ENCODE data around the gene SLC1A2.

SLC1A2 gene

DNA sequence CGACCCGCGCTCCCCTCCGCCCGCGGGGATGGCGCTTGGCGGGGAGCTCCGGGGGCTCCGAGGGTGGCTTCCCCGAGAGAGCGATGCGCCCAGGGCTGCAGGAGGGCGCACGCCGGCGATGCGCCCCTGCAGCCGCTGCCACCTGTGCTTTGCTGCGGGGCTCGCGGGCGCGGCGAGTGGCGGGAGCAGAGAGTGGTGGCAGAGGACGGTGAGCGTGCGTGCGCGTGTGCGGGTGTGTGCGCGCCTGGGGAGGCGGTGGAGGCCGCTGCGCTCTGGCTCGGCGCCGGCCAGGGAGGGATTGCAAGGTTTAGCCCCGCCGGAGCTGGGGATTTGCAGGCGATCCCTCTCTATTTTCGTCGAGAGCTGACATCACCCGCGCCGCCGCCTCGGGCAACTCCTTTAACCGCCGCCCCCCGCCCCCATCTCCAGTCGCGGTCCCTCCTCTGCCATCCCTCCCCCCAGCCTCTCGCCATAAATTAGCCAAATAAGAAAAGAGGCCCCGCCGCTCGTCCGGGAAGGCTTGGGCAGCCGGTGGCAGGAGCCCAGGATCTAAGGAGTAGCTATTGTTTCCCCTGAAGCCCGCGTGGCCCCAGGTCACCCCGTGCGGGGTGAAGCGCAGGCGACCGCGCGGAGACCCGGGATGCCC lies at the start of gene SLC1A2:
Gene SLC1A2 (minus strand): TSS at position 375 of the 646 bp plus-strand sequence. CDS start 592 bp downstream, outside the sequence.
- DNase-seq: peak; percentile 39 to 96 (median 76)
- intact Hi-C loops (cut with DNase I): no loop called here

DNA sequence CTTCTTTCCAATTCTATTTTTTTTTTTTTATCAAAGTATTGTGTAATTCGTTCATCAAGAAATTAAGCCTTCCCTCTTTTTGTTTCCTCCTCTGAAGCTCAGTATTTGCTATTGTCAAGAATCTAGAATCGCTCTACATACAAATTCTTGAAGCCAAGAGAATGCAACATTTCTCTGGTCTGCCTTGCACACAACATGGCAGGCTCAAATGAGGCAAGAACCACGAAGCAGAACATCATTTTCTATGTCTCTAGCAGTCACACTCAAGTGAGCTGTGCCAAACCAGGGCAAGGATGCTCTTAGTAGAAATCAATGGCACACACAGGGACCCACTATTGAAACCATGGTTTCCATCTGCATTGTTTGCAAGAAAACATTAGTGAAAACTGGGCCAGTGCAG lies 46.7 kb upstream of the SLC1A2 start:
- intact Hi-C loops (cut with DNase I): no loop called here
- DNase-seq: no peak

DNA sequence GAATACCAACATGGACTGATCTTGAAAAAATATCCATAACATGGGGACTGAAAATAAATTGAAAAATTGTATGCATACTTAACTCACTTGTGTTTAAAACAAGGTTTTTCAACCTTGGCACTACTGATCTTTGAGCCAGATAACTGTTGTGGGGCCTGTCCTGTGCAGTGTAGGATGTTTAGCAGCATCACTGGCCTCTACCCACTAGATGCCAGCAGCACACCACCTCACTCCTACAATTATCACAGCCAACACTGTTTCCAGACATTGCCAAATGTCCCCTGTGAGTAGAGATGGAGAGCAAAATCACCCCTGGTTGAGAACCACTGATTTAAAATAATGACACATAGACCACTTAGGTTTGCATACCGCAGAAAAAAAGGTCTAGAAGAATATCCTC lies 45.0 kb upstream of the SLC1A2 start:
- intact Hi-C loops (cut with DNase I): no loop called here
- peak in 2 of 10 donors; percentile 15 to 64 for DNase-seq

DNA sequence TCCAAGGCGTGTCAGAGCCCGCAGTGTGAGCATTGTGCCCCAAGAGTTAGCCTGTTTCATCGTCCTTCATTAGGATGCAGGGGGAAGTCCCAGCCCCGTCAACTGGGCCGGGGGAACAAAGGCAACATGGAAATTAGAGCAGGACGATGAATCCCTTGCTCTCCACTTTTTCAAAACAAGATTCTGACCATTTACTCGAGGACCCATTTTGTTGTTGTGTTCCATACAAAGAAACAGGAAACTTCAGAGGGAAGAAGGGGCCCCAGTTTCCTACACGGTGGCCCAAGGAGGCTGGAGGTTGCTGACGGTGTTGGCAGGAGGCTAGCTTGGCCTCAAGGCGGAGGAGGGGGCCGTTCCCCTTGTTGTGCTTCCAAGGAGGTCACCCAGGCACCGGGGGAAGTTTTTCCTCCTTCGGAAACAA lies 44.0 kb upstream of the SLC1A2 start:
- DNase-seq: peak in 8 of 10 donors; percentile 12 to 84 (median 46)
- intact Hi-C loops (cut with DNase I): no loop called here

DNA sequence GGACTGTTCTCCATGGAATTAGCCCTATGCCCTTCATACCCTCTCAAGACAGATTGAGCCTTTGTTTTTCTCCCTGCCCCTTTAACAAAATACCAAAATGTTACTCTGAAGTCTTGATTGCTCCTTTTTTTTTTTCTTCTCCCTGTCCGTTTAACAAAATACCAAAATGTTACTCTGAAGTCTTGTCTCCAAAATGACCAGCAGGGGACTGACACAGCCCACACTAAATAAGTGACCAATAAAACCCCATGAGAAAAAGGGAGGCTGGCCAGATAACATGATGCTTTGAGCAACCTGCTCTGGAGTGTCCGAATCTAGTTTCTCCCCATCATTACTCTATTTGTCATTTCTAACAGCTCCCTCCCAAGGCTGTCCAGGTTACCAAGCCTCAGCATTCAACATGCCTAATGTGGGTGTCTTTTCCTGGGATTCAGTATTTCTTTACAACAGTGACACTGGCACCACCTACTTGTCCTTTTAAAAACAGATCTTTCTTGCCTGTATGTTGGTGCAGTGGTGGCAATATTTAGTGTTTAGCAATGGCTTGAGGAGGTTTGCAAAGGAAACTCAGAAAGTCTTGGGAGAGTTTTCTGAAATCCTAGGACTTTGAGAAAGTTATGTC lies 42.7 kb upstream of the SLC1A2 start:
- no peak for DNase-seq

DNA sequence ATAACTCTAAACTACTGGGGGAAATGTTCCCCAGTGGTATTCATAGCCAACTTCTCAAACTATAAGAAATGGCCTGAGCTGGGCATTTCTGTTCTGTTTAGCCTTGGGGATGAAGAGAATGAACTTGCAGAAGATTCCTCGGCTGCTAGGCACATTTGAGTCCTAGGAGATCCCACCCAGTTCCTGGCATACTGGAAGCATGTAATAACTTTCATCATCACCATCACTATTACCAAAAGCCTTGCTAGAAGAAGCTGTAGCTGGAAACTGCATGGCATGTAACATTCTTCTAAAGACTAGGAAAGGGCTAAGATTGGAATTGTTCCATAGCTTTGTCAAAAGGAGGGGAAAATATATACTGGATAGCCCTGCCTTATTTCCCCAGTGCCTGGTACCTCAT lies 40.1 kb upstream of the SLC1A2 start:
- intact Hi-C loops (cut with DNase I): no loop called here

More for the DNA sequence above, 42.7 kb upstream of the SLC1A2 start:
- intact Hi-C loops (cut with DNase I): no loop called here

DNA sequence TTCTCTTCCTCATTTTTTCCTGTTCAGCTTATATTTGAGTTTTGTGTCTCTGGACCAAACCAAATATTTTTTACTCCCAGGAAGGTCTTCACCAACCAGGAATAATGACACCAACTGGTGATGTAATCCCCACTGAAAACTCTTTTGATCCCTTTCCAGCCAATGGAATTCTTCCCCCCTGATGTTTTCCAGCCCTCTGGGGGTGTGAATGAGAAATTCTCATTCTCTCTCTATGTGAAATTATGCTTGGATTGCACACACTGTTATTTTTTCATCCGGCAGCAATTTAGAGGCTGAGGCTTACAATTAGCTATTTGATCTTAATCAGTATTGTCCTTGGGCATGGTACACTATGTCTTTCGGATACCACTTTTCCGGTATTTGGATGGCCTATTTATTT lies 39.5 kb upstream of the SLC1A2 start:
- DNase-seq: no peak
- intact Hi-C loops (cut with DNase I): no loop called here

More for the DNA sequence above, 40.1 kb upstream of the SLC1A2 start:
- DNase-seq: no peak

DNA sequence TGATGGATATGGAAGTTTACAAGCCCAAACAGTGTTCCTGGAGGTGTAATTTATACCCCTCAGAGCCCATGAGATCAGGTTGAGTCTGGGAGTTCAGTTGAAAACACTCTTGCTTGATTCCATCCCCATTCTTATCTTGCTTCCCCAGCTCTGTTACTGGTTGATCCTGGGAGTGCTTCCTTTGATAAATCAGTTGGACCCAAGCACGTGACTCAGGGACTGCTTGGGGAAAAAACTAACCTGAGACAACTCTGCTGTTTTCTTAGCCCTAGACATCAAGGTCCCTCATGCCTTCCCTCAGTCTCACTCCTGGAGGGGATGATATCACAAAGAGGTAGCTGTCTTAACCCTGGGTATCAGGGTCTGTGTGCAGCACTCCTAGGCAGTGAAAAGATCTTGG lies 35.0 kb upstream of the SLC1A2 start:
- DNase-seq: no peak
- intact Hi-C loops (cut with DNase I): no loop called here

DNA sequence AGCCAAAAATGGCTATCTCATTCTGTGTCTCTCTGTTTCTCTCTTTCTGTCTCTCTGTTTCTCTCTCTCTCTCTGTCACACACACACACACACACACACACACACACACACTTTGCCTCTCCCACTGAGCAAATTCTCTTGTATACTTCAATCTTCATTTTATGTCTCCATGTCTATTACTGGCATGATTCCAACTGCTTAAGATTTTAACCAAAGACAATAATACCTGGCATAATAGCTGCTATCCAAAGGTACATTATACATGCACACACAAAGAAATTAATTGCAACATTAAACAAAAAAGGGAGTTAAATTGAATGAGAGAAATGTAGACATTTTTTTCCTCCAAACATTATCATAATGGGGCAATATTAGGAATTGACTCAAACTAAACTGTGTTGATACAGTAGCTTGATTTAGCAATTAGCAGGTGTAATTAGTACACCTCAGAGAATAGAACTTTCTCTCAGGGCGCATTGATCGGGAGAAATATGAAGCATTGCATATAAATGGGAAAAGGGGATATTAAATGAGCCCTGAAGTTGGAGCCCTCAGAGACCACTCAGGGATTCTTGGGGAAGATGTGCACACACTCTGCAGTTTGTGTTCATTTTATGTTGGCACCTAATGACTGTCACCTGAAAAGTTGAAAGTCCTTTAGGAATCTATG lies 17.4 kb upstream of the SLC1A2 start:
- intact Hi-C loops (cut with DNase I): no loop called here
- no peak for DNase-seq

DNA sequence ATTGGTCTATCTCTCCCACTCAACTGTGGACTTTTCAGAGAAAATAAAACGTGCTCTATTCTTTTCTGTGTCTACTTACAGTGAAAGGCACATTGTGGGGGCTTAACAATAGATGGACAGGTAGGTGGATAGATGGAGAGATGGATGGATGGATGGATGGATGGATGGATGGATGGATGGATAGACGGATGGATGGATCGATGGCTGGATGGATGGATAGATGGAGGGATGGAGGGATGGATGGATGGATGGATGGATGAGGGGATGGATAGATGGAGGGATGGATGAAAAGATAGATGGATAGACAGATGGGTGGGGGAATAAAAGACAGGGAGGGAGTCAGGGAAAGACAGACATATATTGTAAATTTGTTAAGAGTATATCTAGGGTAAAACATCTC lies 14.2 kb upstream of the SLC1A2 start:
- DNase-seq: no peak
- intact Hi-C loops (cut with DNase I): no loop called here

DNA sequence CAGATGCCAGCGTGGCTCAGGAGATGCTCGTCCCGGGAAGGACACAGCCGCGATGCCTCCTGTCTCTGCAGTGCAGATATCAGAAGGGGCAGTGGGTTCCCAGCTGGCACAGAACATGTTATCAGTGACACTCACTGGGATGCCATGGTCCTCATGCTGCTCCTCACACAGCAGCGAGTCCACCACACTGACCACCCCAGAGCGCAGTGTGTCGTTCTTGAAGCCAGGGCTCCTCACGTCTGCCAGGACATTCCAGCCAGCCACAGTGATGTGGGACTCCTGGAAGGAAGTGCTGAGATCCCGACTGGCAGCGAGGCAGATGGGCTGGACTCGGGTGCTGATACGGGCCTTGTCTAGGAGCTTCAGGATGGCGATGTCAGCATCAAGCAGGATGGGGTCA lies 13.1 kb upstream of the SLC1A2 start:
- peak in 2 of 10 donors; percentile 65 to 67 for DNase-seq
- intact Hi-C loops (cut with DNase I): no loop called here

DNA sequence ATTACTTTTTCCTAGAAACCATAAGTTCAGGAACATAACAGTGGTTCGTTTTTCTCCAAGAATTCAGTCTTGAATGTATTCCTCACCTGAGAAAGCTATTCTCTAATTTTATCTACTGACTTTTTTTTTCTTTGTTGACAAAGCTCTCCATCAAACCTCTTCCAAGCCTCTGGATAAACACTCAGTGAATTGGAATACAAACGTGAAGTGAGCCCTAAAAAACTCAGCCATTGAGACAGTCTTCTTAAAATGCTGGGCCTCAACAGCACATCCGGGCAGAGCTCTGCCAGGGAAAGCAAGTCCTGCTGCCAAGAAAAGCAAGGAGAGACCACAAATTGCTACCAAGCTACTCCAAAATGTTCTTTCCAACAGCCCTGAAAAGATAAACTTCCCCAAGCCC lies 7.7 kb upstream of the SLC1A2 start:
- DNase-seq: peak in 3 of 10 donors; percentile 19 to 71 (median 39)
- intact Hi-C loops (cut with DNase I): loop anchor here (2.0 kb wide), 1 partner anchor 68 kb away; no protein-coding TSS in a partner anchor

DNA sequence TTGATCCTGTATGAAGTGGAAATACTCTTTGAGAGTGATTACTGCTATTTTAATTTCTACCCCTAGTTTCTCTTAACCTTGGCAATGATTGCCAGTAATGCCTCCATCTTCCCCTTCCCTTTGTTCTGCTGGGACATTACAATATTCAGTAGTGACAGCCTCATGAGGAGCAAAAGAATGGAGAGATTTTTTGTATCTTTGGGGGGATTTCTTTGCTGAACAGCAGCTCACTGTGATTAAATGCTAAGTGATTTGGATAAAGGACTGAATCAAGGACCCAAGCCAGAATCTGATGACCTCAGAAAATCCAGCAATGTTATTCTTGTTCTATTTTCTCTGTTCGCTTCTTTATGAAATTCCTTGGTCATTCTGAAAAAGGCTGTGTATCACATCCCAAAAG lies 7.0 kb upstream of the SLC1A2 start:
- intact Hi-C loops (cut with DNase I): loop anchor here (2.0 kb wide), 1 partner anchor 68 kb away; no protein-coding TSS in a partner anchor

DNA sequence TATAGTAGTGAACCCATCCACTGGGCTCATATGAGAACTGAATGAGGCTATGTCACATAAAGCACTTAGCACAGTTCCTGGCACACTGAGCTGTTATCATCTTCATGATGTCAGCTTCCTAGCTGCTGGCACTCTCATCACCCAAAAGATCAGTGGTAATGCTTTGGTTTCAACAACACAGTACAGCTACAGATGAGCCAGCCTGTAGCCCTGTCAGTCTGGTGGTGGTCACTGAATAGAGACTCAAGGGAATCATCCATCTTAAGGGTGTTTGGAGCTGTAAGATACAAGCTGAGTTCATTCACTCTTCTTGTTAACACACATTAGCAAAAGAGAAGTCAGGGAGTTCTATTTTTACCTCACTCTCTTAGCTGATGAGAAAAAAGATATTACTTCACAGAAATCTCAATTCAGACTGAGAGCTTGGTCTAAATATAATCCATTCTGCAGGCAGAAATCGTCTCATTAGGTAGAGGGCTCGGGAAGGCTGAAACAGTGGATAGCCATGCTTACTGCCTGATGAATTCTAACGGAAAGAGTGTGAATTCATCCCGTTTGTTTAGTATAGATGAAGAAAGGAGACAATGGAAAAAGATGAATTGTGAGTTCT lies 6.3 kb upstream of the SLC1A2 start:
- no peak for DNase-seq
- intact Hi-C loops (cut with DNase I): loop anchor here (2.0 kb wide), 1 partner anchor 69 kb away; no protein-coding TSS in a partner anchor

More for the DNA sequence above, 7.0 kb upstream of the SLC1A2 start:
- no peak for DNase-seq

DNA sequence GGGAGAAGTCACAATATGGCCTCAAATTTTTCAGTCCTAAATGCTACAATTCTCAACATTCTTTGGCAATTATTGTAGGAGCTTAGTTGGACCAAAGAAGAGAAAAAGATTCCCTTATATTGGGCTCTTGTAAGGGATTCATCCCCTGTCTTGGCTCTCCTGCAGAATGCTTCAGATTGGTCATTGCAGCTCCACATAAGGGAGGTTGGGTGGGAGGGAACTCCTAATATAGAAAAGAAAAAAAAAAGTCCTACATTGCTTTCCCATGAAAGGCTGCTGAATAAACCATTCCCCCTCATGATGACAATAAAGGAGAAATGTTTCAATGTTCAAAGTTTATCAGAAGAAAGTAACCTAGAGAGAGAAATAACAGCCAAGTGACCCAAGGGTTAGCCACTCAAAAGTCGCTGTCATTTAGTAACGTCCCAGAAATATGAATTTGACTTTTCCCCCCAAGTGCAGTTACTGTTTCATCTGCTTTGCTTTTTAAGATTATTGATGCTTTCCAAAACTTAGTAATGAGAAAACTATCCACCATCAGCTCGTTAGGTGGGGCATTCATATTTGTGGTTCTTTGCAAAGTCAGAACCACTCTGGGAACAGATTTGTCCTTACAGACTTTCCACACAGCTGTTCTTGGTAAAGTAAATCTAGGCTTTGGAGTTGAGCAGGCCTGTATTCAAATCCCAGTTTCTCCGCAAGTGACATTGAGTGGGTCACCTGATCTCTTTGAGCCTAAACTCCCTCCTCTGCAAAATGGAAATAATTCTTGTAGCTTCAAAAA lies 5.0 kb upstream of the SLC1A2 start:
- DNase-seq: no peak
- intact Hi-C loops (cut with DNase I): no loop called here

DNA sequence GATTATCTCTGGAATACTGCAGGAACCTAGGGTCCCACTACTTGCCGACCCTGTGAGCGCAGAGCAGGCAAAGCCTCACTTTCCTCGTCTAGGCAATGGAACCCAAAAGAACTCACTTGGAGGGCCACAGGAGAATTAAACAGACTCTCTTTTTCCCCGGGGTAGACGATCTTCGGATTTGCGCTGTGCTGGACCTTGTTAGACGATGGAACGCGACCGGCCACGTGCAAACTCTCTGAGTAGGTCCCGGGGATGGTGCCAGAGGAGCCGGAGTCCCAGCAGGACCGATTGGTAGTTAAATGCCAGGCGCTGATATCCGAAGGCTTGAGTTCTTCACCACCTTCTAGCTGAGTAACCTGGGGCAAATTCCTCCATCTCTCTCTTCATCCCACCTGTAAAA lies 1.0 kb upstream of the SLC1A2 start:
- DNase-seq: peak in 4 of 10 donors; percentile 26 to 81 (median 75)
- intact Hi-C loops (cut with DNase I): no loop called here

DNA sequence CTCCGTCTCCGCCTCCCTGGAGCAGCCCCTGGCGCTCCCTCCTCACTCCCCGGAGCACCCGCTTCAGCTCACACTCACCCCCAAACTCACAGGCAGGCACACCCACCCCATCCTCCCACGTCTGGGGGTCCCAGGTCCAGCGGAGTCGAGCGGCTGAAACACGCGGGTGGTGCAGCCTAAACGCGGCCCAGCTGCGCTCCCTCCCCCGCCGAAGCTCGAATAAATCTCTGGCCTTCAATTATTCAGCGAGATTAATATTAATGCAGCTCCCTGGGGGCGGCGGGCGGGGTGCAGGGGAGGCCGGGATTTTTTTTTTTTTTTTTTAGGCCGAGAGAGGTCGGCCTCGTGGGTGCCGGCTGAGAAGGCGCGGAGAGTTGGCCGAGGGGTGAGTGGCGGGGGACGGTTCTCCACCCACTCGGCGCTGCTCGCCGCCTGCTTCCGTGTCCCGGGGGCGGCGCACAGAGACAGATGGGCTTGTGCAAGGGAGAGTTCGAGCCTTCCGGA lies 524 bp upstream of the SLC1A2 start:
- intact Hi-C loops (cut with DNase I): no loop called here

DNA sequence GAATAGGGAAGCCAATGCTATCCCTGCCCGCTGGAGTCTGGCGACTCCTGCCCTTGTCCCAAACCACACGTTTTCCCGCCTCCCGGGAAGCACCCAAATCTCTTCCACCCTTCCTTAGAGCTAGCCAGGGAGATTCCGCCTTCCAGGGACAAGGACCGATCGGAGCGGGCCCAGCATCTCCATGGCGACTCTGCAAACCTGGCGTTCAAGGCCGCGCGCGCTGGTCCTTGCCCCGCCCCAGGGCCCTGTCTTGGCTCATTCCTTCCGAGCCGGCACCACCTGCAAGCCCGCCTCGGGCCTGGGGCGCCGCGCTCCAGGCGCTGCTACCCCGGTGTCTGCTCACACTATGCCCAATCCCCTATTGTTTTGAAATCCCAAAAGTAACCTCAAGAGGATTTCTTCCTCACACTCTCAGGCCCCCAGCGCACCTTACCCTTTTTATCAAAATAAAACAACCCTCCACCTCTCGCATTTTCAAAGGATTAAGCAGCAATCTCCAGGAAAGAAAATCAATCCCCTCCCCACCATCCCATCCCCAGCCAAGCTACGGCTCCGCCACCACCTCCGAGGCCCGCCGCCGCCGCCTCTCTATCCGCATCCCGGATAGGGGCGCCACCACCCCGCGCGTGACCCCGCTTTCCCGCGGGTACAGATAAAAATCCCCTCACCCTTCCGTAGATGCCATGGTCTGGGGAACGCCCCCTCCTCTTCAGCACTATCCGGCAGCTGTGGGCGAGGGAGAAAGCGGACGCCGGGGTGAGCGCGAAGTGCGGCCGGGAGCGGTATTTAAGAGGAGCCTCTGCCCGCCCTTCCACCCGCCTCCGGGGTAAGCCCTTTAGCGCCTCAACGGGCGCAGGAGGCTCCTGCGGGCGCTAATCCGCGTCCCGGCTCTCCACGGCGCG lies 825 bp downstream of the SLC1A2 start:
- intact Hi-C loops (cut with DNase I): no loop called here
- peak in 9 of 10 donors; percentile 29 to 92 (median 49) for DNase-seq

More for the DNA sequence above, 524 bp upstream of the SLC1A2 start:
- peak in 8 of 10 donors; percentile 26 to 88 (median 48) for DNase-seq

DNA sequence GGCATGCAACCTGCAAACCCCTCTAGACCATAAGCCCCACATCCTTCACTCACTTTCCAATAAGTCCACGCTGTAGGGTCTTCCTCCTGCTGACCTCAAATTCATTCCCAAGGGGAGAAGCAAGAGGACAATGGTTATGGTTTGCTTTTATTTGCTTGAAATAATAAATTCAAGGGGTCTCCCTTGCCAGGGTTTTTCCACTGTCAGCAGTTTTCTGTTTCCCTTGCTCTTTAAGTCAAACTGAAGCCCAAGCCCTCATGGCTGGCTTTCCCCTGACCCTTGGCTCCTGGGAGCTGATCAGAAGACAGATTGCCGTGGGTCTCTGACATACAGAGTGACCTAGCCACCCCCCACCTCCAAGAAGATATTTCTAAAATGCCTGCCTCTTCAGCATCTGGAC lies 3.9 kb downstream of the SLC1A2 start:
- no peak for DNase-seq

More for the DNA sequence above, 3.9 kb downstream of the SLC1A2 start:
- intact Hi-C loops (cut with DNase I): no loop called here
